ENCODE results near the gene OSTF1. TPM values are rescaled to one million over a fixed set of nuclear protein-coding genes. Genes with fewer than 3 reads are reported as not detected.

OSTF1 gene
- total and polyA plus RNA-seq, 2 experiments from 2014 or later, result 15.6 to 24.0 TPM

DNA sequence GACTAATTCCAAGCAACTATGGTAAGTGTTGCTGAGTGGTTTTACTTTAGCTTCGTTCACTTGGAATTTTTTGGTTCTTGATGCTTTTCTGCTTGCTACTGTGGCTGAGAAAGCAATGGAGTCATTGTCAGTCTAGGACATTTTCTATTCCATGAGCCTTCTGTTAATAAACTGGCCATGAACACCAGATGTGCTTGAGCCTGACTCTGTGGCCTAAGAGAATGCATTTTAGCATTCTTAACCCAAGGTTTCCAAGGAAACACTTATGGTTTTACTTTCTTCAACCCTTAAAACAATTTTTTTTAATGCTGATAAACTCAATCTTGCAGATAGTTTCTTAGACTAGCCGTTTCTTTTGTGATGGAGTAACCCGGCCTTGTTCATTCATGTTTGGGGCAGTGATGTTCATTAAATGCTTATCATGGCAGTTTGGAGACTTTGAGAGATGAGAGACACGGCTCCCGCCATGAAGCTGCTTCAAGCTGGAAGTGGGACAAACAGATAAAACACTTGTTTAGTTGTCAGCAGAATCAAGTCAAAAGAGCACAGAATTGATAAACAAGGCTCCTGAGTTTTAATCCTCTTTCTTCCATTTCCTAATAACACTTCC is 42.4 kb downstream of the OSTF1 start:
- H3K9me2 ChIP-seq (ENCODE audit: insufficient read depth), result no peaks in the 10 kb centered on the region
- no peaks in the 10 kb centered on the region for H3K79me2 ChIP-seq (replicated peaks; ENCODE audit: insufficient read depth)
- no peak overlapping the region for H2AFZ ChIP-seq
- H3F3A ChIP-seq (replicated peaks; ENCODE audit: low read depth), result no peaks in the 10 kb centered on the region
- H3K4me3 ChIP-seq, result no peak overlapping the region
- Mint-ChIP-seq H3K4me1 (peaks cover 23% of the 10 kb centered on the region), H3K36me3 (ENCODE audit: low read depth) (no peaks in the 10 kb centered on the region), H3K27ac (peak overlapping the region; percentile 37; the same call in 1 of the 2 replicates), H3K4me3 (no peak overlapping the region), H3K9me3 (no peaks in the 10 kb centered on the region), H3K27me3 (ENCODE audit: insufficient read depth, low read depth, poor library complexity) (no peaks in the 10 kb centered on the region)
- no peaks in the 10 kb centered on the region for H3K36me3 ChIP-seq (ENCODE audit: insufficient read depth)
- H3K4me1 ChIP-seq (ENCODE audit: insufficient read depth), result peaks cover 13% of the 10 kb centered on the region
- no peaks in the 10 kb centered on the region for H4K20me1 ChIP-seq (replicated peaks; ENCODE audit: insufficient read depth)
- DNase-seq (ENCODE audit: low spot score) (no peak), ATAC-seq (no peak)
- TF ChIP-seq JUNB (IDR thresholded peaks at IDR 0.05; ENCODE audit: unreplicated experiment), result no peak
- no peak for TF ChIP-seq ZNF331 (CRISPR knock-in tag; IDR thresholded peaks at IDR 0.05; ENCODE audit: low read depth)
- no peak for TF ChIP-seq NANOG (IDR thresholded peaks at IDR 0.05; ENCODE audit: borderline replicate concordance)
- TF ChIP-seq, protein P1, sequence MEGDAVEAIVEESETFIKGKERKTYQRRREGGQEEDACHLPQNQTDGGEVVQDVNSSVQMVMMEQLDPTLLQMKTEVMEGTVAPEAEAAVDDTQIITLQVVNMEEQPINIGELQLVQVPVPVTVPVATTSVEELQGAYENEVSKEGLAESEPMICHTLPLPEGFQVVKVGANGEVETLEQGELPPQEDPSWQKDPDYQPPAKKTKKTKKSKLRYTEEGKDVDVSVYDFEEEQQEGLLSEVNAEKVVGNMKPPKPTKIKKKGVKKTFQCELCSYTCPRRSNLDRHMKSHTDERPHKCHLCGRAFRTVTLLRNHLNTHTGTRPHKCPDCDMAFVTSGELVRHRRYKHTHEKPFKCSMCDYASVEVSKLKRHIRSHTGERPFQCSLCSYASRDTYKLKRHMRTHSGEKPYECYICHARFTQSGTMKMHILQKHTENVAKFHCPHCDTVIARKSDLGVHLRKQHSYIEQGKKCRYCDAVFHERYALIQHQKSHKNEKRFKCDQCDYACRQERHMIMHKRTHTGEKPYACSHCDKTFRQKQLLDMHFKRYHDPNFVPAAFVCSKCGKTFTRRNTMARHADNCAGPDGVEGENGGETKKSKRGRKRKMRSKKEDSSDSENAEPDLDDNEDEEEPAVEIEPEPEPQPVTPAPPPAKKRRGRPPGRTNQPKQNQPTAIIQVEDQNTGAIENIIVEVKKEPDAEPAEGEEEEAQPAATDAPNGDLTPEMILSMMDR (conservative IDR thresholded peaks at IDR 0.05; ENCODE audit: low read depth in 2 of 2), result no peak
- TF ChIP-seq, protein P2, sequence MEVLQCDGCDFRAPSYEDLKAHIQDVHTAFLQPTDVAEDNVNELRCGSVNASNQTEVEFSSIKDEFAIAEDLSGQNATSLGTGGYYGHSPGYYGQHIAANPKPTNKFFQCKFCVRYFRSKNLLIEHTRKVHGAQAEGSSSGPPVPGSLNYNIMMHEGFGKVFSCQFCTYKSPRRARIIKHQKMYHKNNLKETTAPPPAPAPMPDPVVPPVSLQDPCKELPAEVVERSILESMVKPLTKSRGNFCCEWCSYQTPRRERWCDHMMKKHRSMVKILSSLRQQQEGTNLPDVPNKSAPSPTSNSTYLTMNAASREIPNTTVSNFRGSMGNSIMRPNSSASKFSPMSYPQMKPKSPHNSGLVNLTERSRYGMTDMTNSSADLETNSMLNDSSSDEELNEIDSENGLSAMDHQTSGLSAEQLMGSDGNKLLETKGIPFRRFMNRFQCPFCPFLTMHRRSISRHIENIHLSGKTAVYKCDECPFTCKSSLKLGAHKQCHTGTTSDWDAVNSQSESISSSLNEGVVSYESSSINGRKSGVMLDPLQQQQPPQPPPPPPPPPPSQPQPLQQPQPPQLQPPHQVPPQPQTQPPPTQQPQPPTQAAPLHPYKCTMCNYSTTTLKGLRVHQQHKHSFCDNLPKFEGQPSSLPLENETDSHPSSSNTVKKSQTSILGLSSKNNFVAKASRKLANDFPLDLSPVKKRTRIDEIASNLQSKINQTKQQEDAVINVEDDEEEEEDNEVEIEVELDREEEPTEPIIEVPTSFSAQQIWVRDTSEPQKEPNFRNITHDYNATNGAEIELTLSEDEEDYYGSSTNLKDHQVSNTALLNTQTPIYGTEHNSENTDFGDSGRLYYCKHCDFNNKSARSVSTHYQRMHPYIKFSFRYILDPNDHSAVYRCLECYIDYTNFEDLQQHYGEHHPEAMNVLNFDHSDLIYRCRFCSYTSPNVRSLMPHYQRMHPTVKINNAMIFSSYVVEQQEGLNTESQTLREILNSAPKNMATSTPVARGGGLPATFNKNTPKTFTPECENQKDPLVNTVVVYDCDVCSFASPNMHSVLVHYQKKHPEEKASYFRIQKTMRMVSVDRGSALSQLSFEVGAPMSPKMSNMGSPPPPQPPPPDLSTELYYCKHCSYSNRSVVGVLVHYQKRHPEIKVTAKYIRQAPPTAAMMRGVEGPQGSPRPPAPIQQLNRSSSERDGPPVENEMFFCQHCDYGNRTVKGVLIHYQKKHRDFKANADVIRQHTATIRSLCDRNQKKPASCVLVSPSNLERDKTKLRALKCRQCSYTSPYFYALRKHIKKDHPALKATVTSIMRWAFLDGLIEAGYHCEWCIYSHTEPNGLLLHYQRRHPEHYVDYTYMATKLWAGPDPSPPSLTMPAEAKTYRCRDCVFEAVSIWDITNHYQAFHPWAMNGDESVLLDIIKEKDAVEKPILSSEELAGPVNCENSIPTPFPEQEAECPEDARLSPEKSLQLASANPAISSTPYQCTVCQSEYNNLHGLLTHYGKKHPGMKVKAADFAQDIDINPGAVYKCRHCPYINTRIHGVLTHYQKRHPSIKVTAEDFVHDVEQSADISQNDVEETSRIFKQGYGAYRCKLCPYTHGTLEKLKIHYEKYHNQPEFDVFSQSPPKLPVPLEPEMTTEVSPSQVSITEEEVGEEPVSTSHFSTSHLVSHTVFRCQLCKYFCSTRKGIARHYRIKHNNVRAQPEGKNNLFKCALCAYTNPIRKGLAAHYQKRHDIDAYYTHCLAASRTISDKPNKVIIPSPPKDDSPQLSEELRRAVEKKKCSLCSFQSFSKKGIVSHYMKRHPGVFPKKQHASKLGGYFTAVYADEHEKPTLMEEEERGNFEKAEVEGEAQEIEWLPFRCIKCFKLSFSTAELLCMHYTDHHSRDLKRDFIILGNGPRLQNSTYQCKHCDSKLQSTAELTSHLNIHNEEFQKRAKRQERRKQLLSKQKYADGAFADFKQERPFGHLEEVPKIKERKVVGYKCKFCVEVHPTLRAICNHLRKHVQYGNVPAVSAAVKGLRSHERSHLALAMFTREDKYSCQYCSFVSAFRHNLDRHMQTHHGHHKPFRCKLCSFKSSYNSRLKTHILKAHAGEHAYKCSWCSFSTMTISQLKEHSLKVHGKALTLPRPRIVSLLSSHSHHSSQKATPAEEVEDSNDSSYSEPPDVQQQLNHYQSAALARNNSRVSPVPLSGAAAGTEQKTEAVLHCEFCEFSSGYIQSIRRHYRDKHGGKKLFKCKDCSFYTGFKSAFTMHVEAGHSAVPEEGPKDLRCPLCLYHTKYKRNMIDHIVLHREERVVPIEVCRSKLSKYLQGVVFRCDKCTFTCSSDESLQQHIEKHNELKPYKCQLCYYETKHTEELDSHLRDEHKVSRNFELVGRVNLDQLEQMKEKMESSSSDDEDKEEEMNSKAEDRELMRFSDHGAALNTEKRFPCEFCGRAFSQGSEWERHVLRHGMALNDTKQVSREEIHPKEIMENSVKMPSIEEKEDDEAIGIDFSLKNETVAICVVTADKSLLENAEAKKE (CRISPR knock-in tag; IDR thresholded peaks at IDR 0.05), result no peak
- no peak for TF ChIP-seq POLR2AphosphoS5 (IDR thresholded peaks at IDR 0.05; ENCODE audit: low read depth)
- no peak for TF ChIP-seq EZH2phosphoT487 (IDR thresholded peaks at IDR 0.05; ENCODE audit: unreplicated experiment)
- TF ChIP-seq STAT1 (IDR thresholded peaks at IDR 0.05; ENCODE audit: unreplicated experiment), result no peak
- TF ChIP-seq CREB1 (CRISPR knock-in tag; IDR thresholded peaks at IDR 0.05; ENCODE audit: low read depth), result no peak
- TF ChIP-seq, protein P3, sequence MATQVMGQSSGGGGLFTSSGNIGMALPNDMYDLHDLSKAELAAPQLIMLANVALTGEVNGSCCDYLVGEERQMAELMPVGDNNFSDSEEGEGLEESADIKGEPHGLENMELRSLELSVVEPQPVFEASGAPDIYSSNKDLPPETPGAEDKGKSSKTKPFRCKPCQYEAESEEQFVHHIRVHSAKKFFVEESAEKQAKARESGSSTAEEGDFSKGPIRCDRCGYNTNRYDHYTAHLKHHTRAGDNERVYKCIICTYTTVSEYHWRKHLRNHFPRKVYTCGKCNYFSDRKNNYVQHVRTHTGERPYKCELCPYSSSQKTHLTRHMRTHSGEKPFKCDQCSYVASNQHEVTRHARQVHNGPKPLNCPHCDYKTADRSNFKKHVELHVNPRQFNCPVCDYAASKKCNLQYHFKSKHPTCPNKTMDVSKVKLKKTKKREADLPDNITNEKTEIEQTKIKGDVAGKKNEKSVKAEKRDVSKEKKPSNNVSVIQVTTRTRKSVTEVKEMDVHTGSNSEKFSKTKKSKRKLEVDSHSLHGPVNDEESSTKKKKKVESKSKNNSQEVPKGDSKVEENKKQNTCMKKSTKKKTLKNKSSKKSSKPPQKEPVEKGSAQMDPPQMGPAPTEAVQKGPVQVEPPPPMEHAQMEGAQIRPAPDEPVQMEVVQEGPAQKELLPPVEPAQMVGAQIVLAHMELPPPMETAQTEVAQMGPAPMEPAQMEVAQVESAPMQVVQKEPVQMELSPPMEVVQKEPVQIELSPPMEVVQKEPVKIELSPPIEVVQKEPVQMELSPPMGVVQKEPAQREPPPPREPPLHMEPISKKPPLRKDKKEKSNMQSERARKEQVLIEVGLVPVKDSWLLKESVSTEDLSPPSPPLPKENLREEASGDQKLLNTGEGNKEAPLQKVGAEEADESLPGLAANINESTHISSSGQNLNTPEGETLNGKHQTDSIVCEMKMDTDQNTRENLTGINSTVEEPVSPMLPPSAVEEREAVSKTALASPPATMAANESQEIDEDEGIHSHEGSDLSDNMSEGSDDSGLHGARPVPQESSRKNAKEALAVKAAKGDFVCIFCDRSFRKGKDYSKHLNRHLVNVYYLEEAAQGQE (IDR thresholded peaks at IDR 0.05; ENCODE audit: unreplicated experiment), result no peak
- TF ChIP-seq ZNF114 (CRISPR knock-in tag; IDR thresholded peaks at IDR 0.05), result no peak
- TF ChIP-seq, protein P4, sequence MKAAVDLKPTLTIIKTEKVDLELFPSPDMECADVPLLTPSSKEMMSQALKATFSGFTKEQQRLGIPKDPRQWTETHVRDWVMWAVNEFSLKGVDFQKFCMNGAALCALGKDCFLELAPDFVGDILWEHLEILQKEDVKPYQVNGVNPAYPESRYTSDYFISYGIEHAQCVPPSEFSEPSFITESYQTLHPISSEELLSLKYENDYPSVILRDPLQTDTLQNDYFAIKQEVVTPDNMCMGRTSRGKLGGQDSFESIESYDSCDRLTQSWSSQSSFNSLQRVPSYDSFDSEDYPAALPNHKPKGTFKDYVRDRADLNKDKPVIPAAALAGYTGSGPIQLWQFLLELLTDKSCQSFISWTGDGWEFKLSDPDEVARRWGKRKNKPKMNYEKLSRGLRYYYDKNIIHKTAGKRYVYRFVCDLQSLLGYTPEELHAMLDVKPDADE (IDR thresholded peaks at IDR 0.05), result no peak
- no peak for TF ChIP-seq EZH2 (IDR thresholded peaks at IDR 0.05; ENCODE audit: low read depth, unreplicated experiment)
- no peak overlapping the region for H3K4me2 ChIP-seq
- H3K27ac ChIP-seq (ENCODE audit: low read depth), result no peak overlapping the region
- no peaks in the 10 kb centered on the region for H3K27me3 ChIP-seq (ENCODE audit: insufficient read depth)
